HG03571 (cell line): ENCODE results near the gene TRERF1.

Source experiments
- ATAC-seq: cut with Tn5 transposase; IDR thresholded peaks from one replicate; pipeline ENCODE4 v1.9.1; 2021; ENCODE audit not compliant: unreplicated experiment

Gene TRERF1

GRCh38 chr6:42259286-42259685, 192.4 kb downstream of the TRERF1 start:
- ATAC-seq, result no peak

DNA sequence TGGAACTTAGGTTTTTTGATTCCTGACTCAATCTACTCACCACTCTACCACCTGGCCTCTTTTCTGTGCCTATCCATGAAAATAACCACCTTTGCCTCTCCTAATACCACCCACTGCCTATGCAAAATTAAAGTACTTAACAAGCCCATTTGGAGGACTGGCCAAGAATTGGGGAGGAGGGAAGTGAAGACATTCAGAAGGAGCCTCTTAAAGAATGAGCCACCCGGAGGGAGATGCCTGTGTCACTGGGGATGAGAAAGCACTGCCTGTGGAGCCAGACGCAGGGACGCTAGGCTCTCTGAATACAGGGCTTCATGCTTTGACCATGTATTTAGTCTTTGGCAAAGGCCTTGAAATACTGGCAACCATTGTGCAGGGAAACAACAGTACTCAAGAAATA, 194.1 kb downstream of the TRERF1 start:
- no peak for ATAC-seq

DNA sequence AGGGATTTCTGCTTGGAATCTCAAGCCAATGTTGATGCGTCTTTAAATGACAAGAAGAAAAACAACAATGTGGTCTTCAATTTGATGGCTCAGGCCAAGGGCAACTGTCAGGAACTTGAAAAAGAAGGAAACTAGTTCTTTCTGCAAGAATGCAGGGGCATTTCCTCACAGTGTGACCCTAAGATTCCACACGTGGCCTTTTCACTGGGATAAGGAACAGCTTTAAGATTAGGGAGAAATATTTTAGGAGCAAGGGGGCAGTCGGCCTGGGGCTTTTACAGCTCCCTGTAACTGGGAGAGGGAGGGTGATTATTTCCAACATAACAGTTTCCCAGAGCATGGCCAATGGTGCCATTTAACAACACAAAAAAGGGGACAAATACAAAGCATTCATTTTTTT, 194.7 kb downstream of the TRERF1 start:
- no peak for ATAC-seq

GRCh38 chr6:42255050-42255449, 196.7 kb downstream of the TRERF1 start:
- no peak for ATAC-seq

DNA sequence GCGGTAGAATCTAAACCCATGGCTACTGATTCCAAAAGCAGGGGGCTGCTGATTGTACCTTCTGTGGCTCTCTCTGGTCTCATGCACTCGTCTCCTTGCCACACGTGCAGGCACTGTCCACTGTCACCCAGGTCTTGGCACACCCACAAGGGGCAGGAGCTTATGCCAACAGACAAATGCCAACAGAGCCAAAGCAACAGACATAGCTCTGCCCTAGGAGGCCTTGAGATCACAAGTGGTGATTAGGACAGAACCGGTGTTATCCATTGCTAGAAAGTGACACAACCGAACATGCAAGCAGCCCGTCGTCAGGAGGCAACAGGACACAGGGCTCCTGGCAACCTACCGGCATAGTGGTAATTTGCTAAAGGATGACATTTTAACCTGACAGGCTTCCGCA, 197.2 kb downstream of the TRERF1 start:
- ATAC-seq, result no peak

GRCh38 chr6:42251911-42252637, 199.7 kb downstream of the TRERF1 start:
- ATAC-seq, result no peak

- ATAC-seq, result no peak
These were observed 200.2 kb downstream of the TRERF1 start for GRCh38 chr6:42251500-42251899.

GRCh38 chr6:42250274-42250931, 201.3 kb downstream of the TRERF1 start:
- ATAC-seq, result no peak

DNA sequence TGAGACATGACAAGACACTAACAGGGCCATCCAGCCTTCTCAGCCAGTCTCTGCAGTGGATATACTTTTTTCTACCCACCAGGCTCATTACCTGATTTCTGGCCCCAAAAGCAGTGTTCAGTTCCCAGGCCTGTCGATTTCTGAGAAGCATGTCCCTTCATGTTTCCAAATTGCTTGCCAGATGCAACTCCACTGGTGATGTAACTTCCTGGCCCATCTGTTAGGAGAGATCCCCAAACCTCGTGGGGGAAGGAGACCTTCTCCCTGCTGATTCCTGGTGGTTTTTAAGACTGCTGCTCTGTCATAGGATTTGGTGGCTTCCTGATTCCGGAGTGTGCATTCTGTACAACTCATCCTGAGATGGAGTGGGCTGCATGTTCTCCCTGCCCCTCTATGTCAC, 202.4 kb downstream of the TRERF1 start:
- no peak for ATAC-seq

- ATAC-seq, result no peak
These were observed 208.7 kb downstream of the TRERF1 start for GRCh38 chr6:42243046-42243445.

GRCh38 chr6:42241915-42242314, 209.8 kb downstream of the TRERF1 start:
- ATAC-seq, result no peak

DNA sequence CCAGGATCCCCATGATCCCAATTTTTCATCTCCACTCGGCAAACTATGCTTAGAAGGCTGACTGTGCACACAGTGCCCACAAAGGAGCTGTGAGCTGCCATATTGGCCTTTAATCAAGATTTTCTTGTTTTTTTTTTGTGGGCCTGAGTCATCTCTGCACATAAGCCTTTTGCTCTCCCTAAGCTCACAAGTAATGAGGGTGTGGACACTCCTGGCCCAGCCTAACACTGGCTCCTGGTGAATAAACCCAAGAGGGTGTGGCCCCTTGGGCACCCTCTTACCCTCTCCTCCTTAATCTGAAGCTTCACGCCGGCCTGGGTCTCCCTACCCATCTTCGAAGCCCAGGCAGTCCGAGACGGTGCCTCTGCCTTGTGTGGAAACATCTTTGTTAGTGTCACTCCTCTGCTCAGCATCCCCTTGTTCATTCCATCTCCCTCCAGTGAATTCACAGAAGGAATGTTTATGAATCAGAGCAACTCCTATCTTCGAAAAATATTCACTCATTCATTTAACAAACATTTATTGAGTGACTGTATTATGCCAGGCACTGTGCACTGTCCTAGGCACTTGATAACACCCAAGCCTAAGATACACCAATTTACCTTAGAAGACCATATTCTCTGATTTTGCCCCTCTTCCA, 211.9 kb downstream of the TRERF1 start:
- no peak for ATAC-seq

DNA sequence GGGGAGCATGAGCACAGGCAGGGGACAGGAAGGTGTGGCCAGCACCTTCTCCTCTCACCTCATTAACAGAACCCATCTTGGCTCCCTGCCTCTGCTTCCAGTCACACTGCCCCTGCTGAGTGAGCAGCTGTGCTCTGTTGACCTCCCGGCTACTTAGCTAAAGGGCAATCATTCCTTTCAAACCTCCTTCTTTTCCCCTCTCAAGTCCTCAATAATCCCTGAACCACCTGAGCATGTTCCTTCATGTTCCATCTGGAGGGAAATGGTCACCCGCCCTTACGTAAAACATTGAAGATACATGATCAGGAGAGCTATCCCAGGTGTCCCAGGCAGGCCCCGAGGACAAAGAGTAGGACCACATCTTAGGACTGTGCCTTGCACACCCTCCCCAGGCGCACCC, 212.4 kb downstream of the TRERF1 start:
- no peak for ATAC-seq

DNA sequence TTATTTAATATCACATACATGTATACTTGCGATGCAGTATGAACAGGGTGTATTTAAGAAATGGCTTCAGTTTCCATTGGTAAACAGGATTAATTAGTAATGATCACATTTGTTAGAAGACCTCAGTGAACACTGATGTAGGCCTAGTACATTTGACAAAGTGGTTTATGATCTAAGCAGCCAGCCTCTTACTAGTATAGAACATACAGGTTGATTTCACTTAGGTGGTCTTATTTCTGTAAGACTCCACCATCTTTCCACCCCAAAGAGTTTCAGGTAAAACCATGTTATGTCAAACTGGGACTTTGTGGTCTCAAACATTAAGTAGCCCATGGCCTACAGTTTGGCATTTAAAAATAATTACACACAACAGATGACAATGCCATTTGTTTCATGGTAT, 213.9 kb downstream of the TRERF1 start:
- no peak for ATAC-seq

GRCh38 chr6:42236682-42237473, 214.8 kb downstream of the TRERF1 start:
- no peak for ATAC-seq

DNA sequence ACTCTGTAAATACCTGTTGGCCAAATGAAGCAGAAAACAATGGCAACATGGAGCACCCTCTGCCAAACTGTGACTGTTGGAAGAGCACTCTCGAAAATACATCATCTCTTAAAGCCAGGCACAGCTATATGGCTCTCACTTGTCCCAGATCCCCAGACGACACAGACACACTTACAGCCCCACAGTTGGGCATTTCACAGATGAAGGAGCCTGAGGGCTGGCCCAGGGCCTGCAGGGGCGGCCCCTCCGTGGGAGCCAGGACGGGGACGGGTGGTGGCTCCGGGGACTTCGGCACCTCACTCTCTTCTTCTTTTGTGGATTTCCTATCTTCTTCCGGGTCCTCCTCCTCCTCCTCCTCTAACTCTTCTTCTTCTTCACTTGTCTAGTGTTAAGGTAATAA, 215.7 kb downstream of the TRERF1 start:
- no peak for ATAC-seq

GRCh38 chr6:42232035-42232434, 219.7 kb downstream of the TRERF1 start:
- no peak for ATAC-seq

- no peak for ATAC-seq
These were observed 221.1 kb downstream of the TRERF1 start for GRCh38 chr6:42230345-42231321.

- no peak for ATAC-seq
These were observed 222.1 kb downstream of the TRERF1 start for GRCh38 chr6:42229506-42230119.

DNA sequence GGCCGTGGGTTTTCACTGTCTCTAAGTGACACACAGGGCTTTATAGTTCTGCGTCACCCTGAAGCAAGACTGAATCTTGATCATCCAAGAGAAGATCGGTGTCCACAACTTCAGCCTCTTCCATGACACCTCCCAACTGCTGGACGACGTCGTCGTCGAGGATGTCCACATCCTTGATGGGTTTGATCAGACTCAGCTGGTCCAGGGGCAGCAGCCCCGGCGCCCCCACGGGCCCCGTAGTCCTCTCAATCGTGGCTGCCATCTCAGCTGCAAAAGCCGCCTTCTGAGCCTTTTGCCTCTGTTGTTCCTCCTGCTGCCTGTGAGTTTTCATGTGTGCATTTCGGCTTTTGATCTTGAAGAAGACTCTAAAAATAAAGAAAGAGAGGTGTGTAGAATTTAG, 223.4 kb downstream of the TRERF1 start:
- ATAC-seq, result no peak
